Caki2 (cell line): ENCODE data around the gene AGL. TPM values are rescaled to one million over a fixed set of nuclear protein-coding genes. Genes with fewer than 3 reads are reported as not detected.
"Not testable (repeated sequence)": the region's sequence is repeated elsewhere in the genome, so short reads cannot be mapped to it uniquely, and the experiment has no call there.

Experiments
- DNase-seq: peaks from one replicate; pipeline ENCODE4 v3.0.0-alpha.2; 2015; ENCODE audit warnings: low read depth
- in situ Hi-C: cut with HindIII; loops from 2 replicates; pipeline ENCODE4 v1.10.0; 2016; ENCODE audit warnings: low sequenced_read_pairs, low pct_unique_long_range_greater_than_20kb, mixed read lengths
- total RNA-seq: library from RNA; depleted of rRNA; stranded (reverse); fragments of >200 nt; shearing (Covaris generic); gene quantifications from 2 replicates; pipeline ENCODE4 v1.2.3, GENCODE V29; 2014; ENCODE audit warnings: low replicate concordance; rRNA removed

AGL gene
- total RNA-seq, 1 experiment from 2014 or later, result 4.8 TPM

DNA sequence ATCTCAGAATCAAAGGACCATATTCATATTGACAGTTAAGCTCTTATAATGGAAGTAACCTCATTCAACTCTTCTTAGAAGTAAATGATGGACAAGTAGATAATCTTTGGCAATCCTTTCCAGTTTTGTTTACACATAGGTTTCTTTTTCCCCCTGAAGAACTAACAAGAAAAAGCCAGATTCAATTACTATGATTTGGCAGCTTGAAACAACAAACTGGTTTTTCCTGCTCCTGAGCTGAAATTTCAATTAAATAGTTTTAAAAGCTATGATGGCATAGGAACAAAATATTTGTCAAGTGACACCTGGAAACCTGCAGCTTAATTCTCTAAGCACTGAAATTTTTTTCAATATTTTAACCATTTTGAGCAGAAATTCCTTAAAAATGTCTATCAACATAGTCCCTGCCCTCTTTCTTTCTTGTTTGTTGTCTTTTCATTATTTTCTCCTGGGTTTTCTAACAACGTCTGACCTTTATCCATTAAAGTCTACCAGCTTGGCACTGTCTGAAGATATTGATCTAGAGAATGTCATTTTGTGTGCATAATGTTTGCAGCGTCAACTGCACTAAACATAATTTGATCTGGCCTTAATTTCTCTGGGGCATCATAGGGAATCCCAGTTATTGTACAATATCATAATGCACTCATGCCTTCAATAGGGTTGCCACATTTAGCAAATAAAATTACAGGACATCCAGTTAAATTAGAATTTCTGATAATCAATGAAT, 115.7 kb downstream of the AGL start:
- DNase-seq, result no peak
- in situ Hi-C loops, result no loop called here

DNA sequence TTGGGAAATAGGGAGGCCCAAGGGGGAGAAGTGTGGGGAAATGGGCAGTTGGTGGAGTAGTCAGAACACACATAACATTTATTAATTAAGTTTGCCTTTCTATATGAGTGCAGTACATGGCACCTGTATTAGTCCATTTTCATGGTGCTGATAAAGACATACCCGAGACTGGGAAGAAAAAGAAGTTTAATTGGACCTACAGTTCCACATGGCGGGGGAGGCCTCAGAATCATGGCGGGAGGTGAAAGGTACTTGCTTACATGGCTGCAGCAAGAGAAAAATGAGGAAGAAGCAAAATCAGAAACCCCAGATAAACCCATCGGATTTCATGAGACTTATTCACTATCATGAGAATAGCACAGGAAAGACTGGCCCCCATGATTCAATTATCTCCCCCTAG, 118.1 kb downstream of the AGL start:
- in situ Hi-C loops, result no loop called here
- DNase-seq, result no peak

DNA sequence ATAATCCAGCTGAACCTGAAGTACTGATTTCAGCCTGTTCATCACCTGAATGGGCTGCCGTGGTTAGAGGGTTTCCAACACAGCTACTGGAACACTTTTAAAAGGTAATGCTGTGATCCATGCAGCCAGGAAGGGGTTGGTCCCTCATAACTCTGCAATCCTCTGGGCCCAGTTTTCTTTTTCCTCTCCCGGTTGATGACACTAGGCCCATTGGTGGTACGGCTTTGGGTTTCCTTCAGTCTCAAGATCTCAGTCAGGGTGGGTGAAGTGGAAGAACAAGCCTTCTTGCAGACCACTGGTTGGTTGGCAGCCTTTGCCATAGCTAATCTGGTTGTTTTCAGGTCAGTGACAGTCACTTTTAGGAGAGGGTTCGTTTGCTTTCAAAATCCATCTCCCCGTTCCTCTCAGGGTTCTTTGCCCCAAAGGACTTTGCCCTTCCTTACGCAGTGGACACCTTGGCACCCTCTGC, 119.1 kb downstream of the AGL start:
- in situ Hi-C loops, result no loop called here
- no peak for DNase-seq

DNA sequence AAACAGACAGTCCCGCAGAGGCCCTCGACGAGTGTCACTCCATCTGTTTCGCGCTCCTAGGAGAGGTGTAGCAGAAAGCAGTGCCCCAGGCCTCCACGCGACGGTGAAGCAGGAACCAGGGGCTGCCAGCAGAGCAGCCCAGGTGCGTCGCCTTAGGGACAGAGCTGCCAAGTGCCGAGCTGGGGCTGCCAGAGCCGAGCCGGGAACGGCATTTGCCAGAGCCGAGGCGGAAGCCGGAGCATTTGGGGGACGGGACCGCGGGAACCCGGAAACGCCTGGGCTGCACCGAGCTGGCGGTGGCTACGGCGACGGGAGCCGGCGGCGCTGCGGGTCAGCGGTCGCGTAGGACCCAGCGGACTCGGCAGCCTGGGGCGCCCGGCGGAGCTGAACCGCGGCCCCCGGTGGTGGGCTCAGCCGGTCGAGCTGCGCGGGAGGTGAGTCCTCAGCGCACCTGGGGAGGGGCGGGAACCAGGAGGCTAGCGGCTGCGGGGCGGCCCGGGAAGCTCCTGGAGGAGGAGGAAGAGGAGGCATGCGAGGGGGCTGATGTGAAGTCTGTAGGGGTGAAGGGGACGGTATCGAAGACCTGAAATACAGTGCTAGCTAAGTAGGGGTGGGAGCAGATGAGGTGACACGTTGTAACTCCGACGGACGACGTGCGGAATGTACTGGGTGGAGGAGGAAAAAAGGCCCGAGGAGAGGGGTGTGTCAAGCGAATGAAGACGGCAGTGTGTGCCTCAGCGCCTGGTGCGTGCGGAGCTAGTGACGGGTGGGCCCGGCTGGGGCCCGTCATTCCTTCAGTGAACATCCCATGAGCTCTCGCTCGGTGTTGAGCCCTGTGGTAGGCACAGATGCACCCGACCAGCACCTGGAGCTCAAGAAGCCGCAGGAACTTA, 119.8 kb downstream of the AGL start, which contains the start of gene SLC35A3:
Gene SLC35A3, plus strand, starts transcription at position 268 of the 893 bp plus-strand sequence. CDS start 23,559 bp downstream, outside the sequence.
- in situ Hi-C loops, result no loop called here
- DNase-seq, result peak; percentile 73

DNA sequence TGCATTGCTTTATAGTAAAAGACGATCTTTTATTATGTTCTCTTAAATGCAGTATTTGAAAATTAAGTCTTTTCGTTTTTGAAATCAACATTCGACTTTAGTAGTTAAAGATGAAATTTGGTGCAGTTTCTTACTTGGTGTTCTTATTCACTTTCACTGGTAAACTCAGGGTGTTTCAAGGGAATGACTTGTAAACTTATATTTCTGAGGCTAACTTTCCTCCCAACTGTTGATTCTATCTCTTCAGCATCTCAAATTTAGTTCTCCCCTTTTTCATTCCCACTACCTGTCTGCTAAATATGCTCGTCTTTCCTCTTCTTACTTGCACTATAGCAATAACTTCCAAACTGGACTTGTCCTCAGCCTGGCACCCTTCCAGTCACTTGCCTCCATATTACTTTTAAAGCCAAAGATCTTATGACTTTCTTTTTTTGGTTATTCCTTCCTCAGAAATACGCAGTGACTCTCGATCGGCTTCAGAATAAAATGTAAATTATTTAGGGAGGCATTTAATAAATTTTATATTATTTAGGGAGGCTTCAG, 120.6 kb downstream of the AGL start:
- in situ Hi-C loops, result no loop called here
- DNase-seq, result peak; percentile 19

DNA sequence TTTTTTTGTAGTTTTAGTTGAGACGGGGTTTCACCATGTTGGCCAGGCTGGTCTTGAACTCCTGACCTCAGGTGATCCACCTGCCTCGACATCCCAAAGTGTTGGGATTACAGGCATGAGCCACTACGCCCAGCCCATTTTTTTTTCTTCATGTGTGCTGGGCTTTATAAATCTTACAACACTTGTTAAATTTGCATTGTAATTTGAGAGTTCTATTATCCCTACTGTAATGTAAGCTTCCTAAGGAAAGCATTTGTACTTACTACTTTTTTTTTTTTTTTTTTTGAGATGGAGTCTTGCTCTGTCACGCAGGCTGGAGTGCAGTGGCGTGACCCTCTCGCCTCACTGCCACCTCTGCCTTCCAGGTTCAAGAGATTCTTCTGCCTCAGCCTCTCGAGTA, 121.9 kb downstream of the AGL start:
- in situ Hi-C loops, DNase-seq: not testable (repeated sequence)

Other genes with a start within 250 kb of the AGL start
- gene PALMD, start 204.2 kb upstream of the AGL start, total RNA-seq, result 2.3 and 6.5 TPM in 2 replicates
- 7.2 and 7.9 TPM in 2 replicates for gene FRRS1, start 83.7 kb upstream of the AGL start, total RNA-seq
- gene SLC35A3, start 119.6 kb downstream of the AGL start, total RNA-seq, result 12.4 and 13.4 TPM in 2 replicates